ENCODE data around the gene POLR3A. TPM values are rescaled to one million over a fixed set of nuclear protein-coding genes. Genes with fewer than 3 reads are reported as not detected.
"Not testable (repeated sequence)": the region's sequence is repeated elsewhere in the genome, so short reads cannot be mapped to it uniquely, and the experiment has no call there.

Gene POLR3A
- total RNA-seq, 1 donor, result 4.8 TPM

- no peaks in the 10 kb centered on the region for H3K9me3 ChIP-seq (ENCODE audit: low read depth, low read length)
- H3K27me3 ChIP-seq (ENCODE audit: insufficient read depth, low read length), result no peaks in the 10 kb centered on the region
- H3K4me3 ChIP-seq (ENCODE audit: low read length), result no peak overlapping the region
- H3K4me1 ChIP-seq (ENCODE audit: insufficient read depth, low read length), result no peaks in the 10 kb centered on the region
Observed at GRCh38 chr10:78015546-78015945, 13.8 kb downstream of the POLR3A start.

DNA sequence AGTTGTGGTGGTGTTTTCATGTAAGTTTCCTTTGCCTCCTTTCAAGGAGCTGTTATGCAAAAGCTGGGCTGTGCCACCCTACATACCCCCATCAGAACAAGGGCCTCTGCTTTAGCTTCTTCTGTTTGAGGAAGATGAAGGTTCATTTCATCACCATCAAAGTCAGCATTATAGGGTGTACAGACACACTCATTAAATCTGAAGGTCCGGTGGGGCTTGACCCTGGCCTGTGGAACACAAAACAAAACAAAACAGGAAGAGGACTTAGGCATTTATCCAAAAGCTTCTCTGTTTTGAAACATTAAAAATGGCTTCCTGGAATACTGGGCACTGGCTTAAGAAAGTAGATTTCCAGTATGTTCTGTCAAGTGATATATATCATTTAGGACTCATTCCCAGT, 15.8 kb downstream of the POLR3A start:
- no peaks in the 10 kb centered on the region for H3K4me1 ChIP-seq (ENCODE audit: insufficient read depth, low read length)
- no peaks in the 10 kb centered on the region for H3K9me3 ChIP-seq (ENCODE audit: low read depth, low read length)
- no peaks in the 10 kb centered on the region for H3K27me3 ChIP-seq (ENCODE audit: insufficient read depth, low read length)
- no peak overlapping the region for H3K4me3 ChIP-seq (ENCODE audit: low read length)

DNA sequence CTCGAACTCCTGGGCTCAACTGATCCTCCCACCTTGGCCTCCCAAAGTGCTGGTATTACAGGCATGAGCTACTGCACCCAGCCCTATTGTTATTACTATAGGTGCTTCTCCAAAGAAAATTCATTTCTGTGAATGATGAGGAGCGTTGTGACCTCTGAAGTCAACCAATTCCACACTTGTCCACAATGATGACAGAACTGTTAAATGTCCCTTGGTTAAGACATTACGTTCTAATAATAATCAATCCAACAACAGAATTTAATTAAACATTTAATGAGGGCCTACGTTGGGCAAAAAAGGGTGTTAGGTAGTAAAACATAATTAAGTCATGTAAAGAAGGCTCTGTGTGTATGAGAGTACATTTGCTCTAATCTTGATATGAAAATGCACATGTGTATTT, 18.2 kb downstream of the POLR3A start:
- Histone ChIP-seq H3K4me3 (ENCODE audit: low read length) (no peak overlapping the region), H3K27me3 (ENCODE audit: insufficient read depth, low read length) (no peaks in the 10 kb centered on the region), H3K9me3 (ENCODE audit: low read depth, low read length) (no peaks in the 10 kb centered on the region), H3K4me1 (ENCODE audit: insufficient read depth, low read length) (no peaks in the 10 kb centered on the region)

- Histone ChIP-seq H3K4me1 (ENCODE audit: insufficient read depth, low read length) (no peaks in the 10 kb centered on the region), H3K27me3 (ENCODE audit: insufficient read depth, low read length) (no peaks in the 10 kb centered on the region), H3K4me3 (ENCODE audit: low read length) (no peak overlapping the region), H3K9me3 (ENCODE audit: low read depth, low read length) (no peaks in the 10 kb centered on the region)
Observed at GRCh38 chr10:78010278-78010677, 19.0 kb downstream of the POLR3A start.

DNA sequence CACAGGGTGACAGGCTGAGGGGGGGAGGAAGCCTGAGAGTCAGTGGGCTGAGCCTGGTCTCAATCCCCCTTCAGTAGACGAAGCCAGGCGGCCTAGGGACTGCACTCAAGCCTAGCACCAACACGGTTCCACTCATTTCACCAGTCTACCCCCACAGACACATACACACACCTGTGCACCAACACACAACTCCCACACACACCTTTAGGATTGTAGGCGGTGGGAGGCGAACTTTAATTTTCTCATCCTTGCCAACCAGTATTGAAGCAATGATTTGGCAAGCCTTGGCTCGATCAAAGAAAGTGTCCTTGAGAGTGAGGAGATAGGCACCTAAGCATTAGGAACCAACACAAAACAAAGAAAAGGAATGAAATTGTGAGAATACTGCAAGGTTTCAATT, 19.7 kb downstream of the POLR3A start:
- no peak overlapping the region for H3K4me3 ChIP-seq (ENCODE audit: low read length)

GRCh38 chr10:78007172-78007571, 22.1 kb downstream of the POLR3A start:
- Histone ChIP-seq H3K9me3 (ENCODE audit: low read depth, low read length) (no peaks in the 10 kb centered on the region), H3K4me3 (ENCODE audit: low read length) (no peak overlapping the region), H3K4me1 (ENCODE audit: insufficient read depth, low read length) (no peaks in the 10 kb centered on the region), H3K27me3 (ENCODE audit: insufficient read depth, low read length) (no peaks in the 10 kb centered on the region)

More for the DNA sequence above, 19.7 kb downstream of the POLR3A start:
- Histone ChIP-seq H3K27me3 (ENCODE audit: insufficient read depth, low read length) (no peaks in the 10 kb centered on the region), H3K4me1 (ENCODE audit: insufficient read depth, low read length) (no peaks in the 10 kb centered on the region), H3K9me3 (ENCODE audit: low read depth, low read length) (no peaks in the 10 kb centered on the region)

GRCh38 chr10:78004215-78005026, 24.9 kb downstream of the POLR3A start:
- no peak overlapping the region for H3K4me3 ChIP-seq (ENCODE audit: low read length)
- no peaks in the 10 kb centered on the region for H3K9me3 ChIP-seq (ENCODE audit: low read depth, low read length)
- no peaks in the 10 kb centered on the region for H3K4me1 ChIP-seq (ENCODE audit: insufficient read depth, low read length)
- no peaks in the 10 kb centered on the region for H3K27me3 ChIP-seq (ENCODE audit: insufficient read depth, low read length)

DNA sequence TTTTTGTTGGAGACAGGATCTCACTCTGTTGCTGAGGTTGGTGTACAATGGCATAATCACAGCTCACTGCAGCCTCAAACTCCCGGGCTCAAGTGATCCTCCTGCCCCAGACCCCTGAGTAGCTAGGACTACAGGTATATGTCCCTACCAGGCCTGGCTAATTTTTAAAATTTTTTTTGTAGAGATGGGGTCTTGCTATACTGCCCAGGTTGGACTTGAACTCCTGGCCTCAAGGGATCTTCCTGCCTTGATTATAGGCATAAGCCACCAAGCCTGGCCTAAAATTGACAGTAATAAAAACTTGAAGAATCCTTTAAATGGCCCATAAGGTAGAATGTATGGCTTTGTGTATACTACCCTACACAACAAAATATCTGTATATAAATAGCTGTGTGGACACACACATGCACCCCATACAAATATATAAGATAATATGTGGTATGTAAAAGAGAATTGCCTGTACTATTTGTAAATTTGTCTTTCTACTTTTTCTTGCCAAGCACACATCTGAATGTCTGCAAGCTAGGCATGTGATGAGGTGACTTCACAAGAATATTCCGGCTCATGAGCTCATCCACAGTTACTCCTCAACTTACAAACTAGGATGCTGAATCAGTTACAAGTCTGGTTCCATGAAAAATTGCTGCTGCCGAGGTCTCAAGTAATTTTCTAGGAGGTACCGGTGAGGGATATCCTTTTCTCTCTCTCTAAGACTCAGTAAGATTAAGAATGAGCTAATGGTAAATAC, 26.6 kb downstream of the POLR3A start:
- no peaks in the 10 kb centered on the region for H3K9me3 ChIP-seq (ENCODE audit: low read depth, low read length)
- H3K4me3 ChIP-seq (ENCODE audit: low read length), result no peak overlapping the region
- no peaks in the 10 kb centered on the region for H3K4me1 ChIP-seq (ENCODE audit: insufficient read depth, low read length)
- H3K27me3 ChIP-seq (ENCODE audit: insufficient read depth, low read length), result no peaks in the 10 kb centered on the region

GRCh38 chr10:78000956-78001472, 28.3 kb downstream of the POLR3A start:
- Histone ChIP-seq H3K9me3 (ENCODE audit: low read depth, low read length) (no peaks in the 10 kb centered on the region), H3K4me3 (ENCODE audit: low read length) (no peak overlapping the region), H3K4me1 (ENCODE audit: insufficient read depth, low read length) (no peaks in the 10 kb centered on the region), H3K27me3 (ENCODE audit: insufficient read depth, low read length) (no peaks in the 10 kb centered on the region)

DNA sequence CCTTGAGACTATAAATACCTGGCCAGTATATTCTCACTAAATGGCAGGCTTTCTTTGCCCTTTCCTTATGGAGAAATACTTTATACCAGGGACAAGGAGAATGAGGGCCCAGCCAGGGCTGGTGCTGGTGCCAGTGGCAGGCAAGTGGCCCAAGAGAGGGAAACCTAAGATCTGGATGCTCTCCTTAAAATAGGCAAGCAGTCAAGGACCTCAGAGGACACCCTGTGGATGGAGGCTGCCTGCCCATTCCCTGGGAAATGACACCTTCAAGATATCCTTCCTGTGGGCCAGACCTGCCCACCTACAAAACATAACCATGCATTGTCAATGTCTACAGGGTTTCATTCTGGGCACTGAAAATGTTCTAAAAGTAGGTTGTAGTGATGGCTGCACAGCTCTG, 29.1 kb downstream of the POLR3A start:
- Histone ChIP-seq H3K4me1 (ENCODE audit: insufficient read depth, low read length) (no peaks in the 10 kb centered on the region), H3K27me3 (ENCODE audit: insufficient read depth, low read length) (no peaks in the 10 kb centered on the region), H3K4me3 (ENCODE audit: low read length) (no peak overlapping the region), H3K9me3 (ENCODE audit: low read depth, low read length) (no peaks in the 10 kb centered on the region)

- H3K27me3 ChIP-seq (ENCODE audit: insufficient read depth, low read length); H3K4me1 ChIP-seq (ENCODE audit: insufficient read depth, low read length); H3K9me3 ChIP-seq (ENCODE audit: low read depth, low read length); H3K4me3 ChIP-seq (ENCODE audit: low read length): not testable (repeated sequence)
Observed at GRCh38 chr10:77998780-77999179, 30.5 kb downstream of the POLR3A start.

DNA sequence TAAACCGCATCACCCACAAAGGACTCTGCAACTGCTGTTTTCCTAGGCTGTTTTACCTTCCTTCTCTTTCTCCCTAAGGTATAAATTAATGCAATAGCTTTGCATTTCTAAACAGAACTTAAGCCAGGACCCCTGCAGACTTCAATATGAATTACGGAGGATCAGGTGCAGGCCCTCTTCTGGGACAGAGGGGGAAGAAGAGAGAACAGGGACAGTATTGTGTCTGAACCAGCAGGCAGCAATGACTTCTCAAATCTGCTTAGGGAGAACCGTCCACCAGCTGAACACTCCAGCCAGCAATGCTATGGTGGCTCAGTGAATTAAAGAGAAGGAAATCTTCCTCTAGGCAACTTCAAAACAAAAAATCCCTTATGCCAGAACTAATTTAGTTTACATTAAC, 35.7 kb downstream of the POLR3A start:
- H3K9me3 ChIP-seq (ENCODE audit: low read depth, low read length), result no peaks in the 10 kb centered on the region
- H3K4me1 ChIP-seq (ENCODE audit: insufficient read depth, low read length), result no peaks in the 10 kb centered on the region
- no peak overlapping the region for H3K4me3 ChIP-seq (ENCODE audit: low read length)
- H3K27me3 ChIP-seq (ENCODE audit: insufficient read depth, low read length), result no peaks in the 10 kb centered on the region

DNA sequence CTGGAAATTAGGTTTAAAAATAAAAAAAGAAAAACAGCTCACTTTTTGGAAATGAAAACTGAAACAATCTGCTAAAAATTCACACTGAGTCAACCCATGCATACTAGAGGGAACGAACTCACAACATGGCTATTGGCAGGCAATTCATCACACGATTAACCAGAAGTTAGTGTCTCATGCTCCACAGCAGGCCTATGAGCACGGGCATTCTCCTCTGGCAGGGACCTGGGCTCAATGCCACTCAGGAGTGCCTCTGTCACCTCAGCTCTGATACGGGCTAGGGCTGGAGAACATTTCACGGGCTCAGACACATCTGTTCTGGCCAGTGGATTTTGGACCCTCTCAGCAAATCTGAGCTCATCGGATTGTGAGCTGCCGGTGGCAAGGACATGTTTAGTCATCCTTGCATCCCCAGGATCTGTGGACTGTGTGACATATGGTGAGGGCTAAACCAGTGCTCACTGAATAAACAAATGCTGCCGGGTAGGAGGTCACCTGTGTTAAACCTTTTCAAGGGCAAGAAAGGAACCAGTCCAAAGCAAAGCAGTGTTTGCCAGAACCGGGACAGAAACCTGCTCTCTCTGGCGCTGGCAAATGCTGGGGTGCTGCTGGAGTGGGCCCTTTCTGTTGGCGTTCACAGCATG, 40.1 kb downstream of the POLR3A start:
- no peaks in the 10 kb centered on the region for H3K9me3 ChIP-seq (ENCODE audit: low read depth, low read length)
- H3K4me1 ChIP-seq (ENCODE audit: insufficient read depth, low read length), result no peaks in the 10 kb centered on the region
- H3K27me3 ChIP-seq (ENCODE audit: insufficient read depth, low read length), result no peaks in the 10 kb centered on the region
- H3K4me3 ChIP-seq (ENCODE audit: low read length), result no peak overlapping the region

DNA sequence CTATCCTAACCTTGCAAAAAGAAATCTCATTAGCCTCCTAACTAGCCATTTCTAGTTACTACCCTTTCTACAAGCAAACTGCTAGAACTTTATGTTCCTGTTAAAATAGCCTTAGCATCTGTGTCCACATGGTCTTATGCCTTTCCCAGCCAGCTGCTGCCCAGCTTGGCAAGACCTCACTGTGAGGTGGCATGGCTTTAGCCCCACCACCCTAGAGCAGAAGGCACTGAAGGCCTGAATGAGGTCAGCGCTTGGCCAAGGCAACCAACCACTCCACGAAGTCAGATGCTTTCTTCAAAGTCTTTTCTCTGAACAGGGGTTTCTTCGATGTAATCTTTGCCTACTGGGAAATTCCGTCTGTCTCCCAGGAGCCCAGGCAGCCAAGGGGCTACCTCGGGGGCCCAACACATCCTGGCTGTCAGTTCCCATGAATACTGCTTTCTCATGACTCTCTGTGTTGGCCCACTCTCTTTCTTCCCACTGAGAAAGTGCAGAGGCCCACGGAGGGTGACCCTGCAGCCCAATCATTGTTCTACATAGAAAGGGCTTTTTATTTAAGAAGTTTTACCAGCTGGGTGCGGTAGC, 41.6 kb downstream of the POLR3A start:
- Histone ChIP-seq H3K27me3 (ENCODE audit: insufficient read depth, low read length) (no peaks in the 10 kb centered on the region), H3K4me1 (ENCODE audit: insufficient read depth, low read length) (no peaks in the 10 kb centered on the region), H3K9me3 (ENCODE audit: low read depth, low read length) (no peaks in the 10 kb centered on the region), H3K4me3 (ENCODE audit: low read length) (no peak overlapping the region)

GRCh38 chr10:77984986-77985385, 44.3 kb downstream of the POLR3A start:
- H3K4me1 ChIP-seq (ENCODE audit: insufficient read depth, low read length), result no peaks in the 10 kb centered on the region
- H3K9me3 ChIP-seq (ENCODE audit: low read depth, low read length), result no peaks in the 10 kb centered on the region
- H3K27me3 ChIP-seq (ENCODE audit: insufficient read depth, low read length), result no peaks in the 10 kb centered on the region
- H3K4me3 ChIP-seq (ENCODE audit: low read length), result no peak overlapping the region
